MCF 10A (cell line): ENCODE data around the gene CD74. TPM values are rescaled to one million over a fixed set of nuclear protein-coding genes. Genes with fewer than 3 reads are reported as not detected.

Source experiments
- BruUV-seq: library from RNA; stranded (reverse); fragments of 400-500 nt; replicated peaks from 2 replicates; lab custom pipeline; 2021; lab: Mats Ljungman, UMichigan
- CTCF ChIA-PET: fragments of 300-600 bp; sonication (Branson Sonifier 250); formaldehyde crosslinking; extraction: SDS; loops from one replicate; lab custom pipeline; 2021; ENCODE audit warnings: antibody characterized with exemption, inconsistent platforms; lab: Yijun Ruan, JAX
- POLR2A ChIA-PET: fragments of 300-600, 350-650 bp; sonication (Branson Sonifier 250); formaldehyde crosslinking; extraction: SDS; loops from one replicate; lab custom pipeline; 2020; ENCODE audit warnings: antibody characterized with exemption, inconsistent platforms; lab: Yijun Ruan, JAX
- DNase-seq: peaks from one replicate; pipeline ENCODE4 v3.0.0-alpha.2; 2018; ENCODE audit not compliant: unreplicated experiment
- H3K27ac Mint-ChIP-seq: one replicate; pipeline ENCODE4 v1.8.0; 2022; ENCODE audit warnings: mild to moderate bottlenecking, low read depth, mixed read lengths; ENCODE audit not compliant: unreplicated experiment
- H3K27me3 Mint-ChIP-seq: one replicate; pipeline ENCODE4 v1.8.0; 2022; ENCODE audit warnings: mixed read lengths; ENCODE audit not compliant: insufficient read depth, unreplicated experiment
- H3K36me3 Mint-ChIP-seq: one replicate; pipeline ENCODE4 v1.8.0; 2022; ENCODE audit warnings: mild to moderate bottlenecking, moderate library complexity, mixed read lengths; ENCODE audit not compliant: insufficient read depth, unreplicated experiment
- H3K4me1 Mint-ChIP-seq: one replicate; pipeline ENCODE4 v1.8.0; 2022; ENCODE audit warnings: mixed read lengths; ENCODE audit not compliant: insufficient read depth, unreplicated experiment
- H3K4me3 Mint-ChIP-seq: one replicate; pipeline ENCODE4 v1.8.0; 2022; ENCODE audit warnings: mild to moderate bottlenecking, moderate library complexity, mixed read lengths; ENCODE audit not compliant: unreplicated experiment
- H3K9me3 Mint-ChIP-seq: one replicate; pipeline ENCODE4 v1.8.0; 2022; ENCODE audit warnings: mixed read lengths; ENCODE audit not compliant: unreplicated experiment
- CTCF ChIP-seq: fragments of 200-600 bp; IDR thresholded peaks from one replicate; pipeline ENCODE4 v1.8.0; 2022; ENCODE audit warnings: antibody characterized with exemption, mild to moderate bottlenecking; ENCODE audit not compliant: unreplicated experiment
- intact Hi-C: fragments of 100-400 bp; cut with micrococcal nuclease; formaldehyde crosslinking; loops from 2 replicates; pipeline ENCODE4 v1.14.1; 2022
- total RNA-seq: library from RNA; stranded (reverse); gene quantifications from 2 replicates; pipeline ENCODE4 v1.2.3, GENCODE V29; 2022

Gene CD74
- total RNA-seq, 1 experiment from 2014 or later = not detected

DNA sequence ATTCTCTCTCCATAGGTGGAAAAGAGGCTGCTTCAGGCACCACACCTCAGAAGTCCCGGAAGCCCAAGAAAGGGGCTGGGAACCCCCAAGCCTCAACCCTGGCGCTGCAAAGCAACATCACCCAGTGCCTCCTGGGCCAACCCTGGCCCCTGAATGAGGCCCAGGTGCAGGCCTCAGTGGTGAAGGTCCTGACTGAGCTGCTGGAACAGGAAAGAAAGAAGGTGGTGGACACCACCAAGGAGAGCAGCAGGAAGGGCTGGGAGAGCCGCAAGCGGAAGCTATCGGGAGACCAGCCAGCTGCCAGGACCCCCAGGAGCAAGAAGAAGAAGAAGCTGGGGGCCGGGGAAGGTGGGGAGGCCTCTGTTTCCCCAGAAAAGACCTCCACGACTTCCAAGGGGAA lies 16.4 kb downstream of the CD74 start:
- BruUV-seq = TSS peak; percentile 39
- no peaks in the 10 kb centered on the region for H3K27me3 Mint-ChIP-seq
- DNase-seq = no peak
- CTCF ChIA-PET = interaction anchor here (0.6 to 1.8 kb wide), 4 partner anchors 8 to 1564 kb away, joined by 3 to 12 read pairs (median 4); no protein-coding TSS in a partner anchor
- no peaks in the 10 kb centered on the region for H3K9me3 Mint-ChIP-seq
- POLR2A ChIA-PET = interaction anchor here (1.1 kb wide), 1 partner anchor 54 kb away, joined by 3 read pairs; the partner anchor contains the start of gene RPS14
- H3K27ac Mint-ChIP-seq = no peak overlapping the region
- H3K36me3 Mint-ChIP-seq = peaks cover 79% of the 10 kb centered on the region
- intact Hi-C loops = no loop called here
- TF ChIP-seq CTCF = no peak
- no peak overlapping the region for H3K4me3 Mint-ChIP-seq
- H3K4me1 Mint-ChIP-seq = no peaks in the 10 kb centered on the region

DNA sequence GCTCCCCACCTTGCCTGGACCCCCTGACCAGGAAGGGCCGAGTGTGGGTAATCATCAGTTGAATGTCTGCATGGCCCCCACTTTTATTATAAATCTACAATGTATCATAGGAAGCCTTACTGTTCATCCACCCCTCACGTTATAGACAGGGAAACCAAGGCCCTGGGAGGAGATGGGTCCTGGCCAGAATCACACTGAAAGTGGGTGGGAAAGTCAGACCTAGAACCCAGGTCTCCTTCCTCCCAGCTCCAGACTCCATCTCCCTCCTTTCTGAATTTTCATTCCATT lies 17.1 kb downstream of the CD74 start:
- Mint-ChIP-seq H3K4me1 (no peaks in the 10 kb centered on the region), H3K27ac (no peak overlapping the region), H3K36me3 (peaks cover 80% of the 10 kb centered on the region), H3K27me3 (no peaks in the 10 kb centered on the region), H3K9me3 (no peaks in the 10 kb centered on the region), H3K4me3 (no peak overlapping the region)
- ChIA-PET CTCF (interaction anchor here (0.6 to 1.0 kb wide), 4 partner anchors 28 to 1564 kb away, joined by 3 to 4 read pairs (median 3); no protein-coding TSS in a partner anchor), POLR2A (interaction anchor here (0.7 to 1.1 kb wide), 2 partner anchors 13 to 54 kb away, joined by 3 read pairs; partner anchors contain the start of gene RPS14)
- BruUV-seq = no TSS peak
- no peak for DNase-seq
- intact Hi-C loops = no loop called here
- no peak for TF ChIP-seq CTCF

- no peaks in the 10 kb centered on the region for H3K9me3 Mint-ChIP-seq
- no peak overlapping the region for H3K4me3 Mint-ChIP-seq
- no TSS peak for BruUV-seq
- ChIA-PET CTCF (interaction anchor here (0.5 to 1.1 kb wide), 8 partner anchors 9 to 1563 kb away, joined by 3 to 4 read pairs (median 3); no protein-coding TSS in a partner anchor), POLR2A (interaction anchor here (0.6 to 1.1 kb wide), 3 partner anchors 12 to 875 kb away, joined by 3 read pairs; partner anchors contain the start of gene RPS14)
- H3K36me3 Mint-ChIP-seq = peaks cover 83% of the 10 kb centered on the region
- intact Hi-C loops = no loop called here
- no peak overlapping the region for H3K27ac Mint-ChIP-seq
- no peaks in the 10 kb centered on the region for H3K27me3 Mint-ChIP-seq
- DNase-seq = no peak
- TF ChIP-seq CTCF = no peak
- no peaks in the 10 kb centered on the region for H3K4me1 Mint-ChIP-seq
Measured at GRCh38 chr5:150394912-150395687, 17.6 kb downstream of the CD74 start.

DNA sequence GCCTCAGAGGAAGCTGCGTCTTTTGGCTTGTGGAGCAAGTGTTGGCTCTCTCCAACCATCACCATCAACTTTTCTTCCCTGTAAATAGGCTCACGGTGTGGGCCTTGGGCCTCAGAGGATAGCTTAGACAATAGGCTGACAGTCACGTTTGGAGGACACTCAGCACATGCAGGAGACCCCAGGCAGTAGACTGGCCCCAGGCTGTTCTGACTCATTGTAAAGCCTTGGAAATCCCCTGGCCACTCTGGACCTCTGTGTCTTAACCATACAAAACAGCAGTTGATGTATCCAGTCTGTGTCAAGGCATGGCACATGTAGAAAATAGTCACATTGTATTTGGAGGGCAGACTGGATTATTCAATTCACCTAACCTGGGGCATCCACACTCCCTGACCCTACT lies 18.6 kb downstream of the CD74 start:
- CTCF ChIA-PET = interaction anchor here (0.5 to 1.1 kb wide), 5 partner anchors 16 to 634 kb away, joined by 3 read pairs; no protein-coding TSS in a partner anchor
- POLR2A ChIA-PET = interaction anchor here (0.6 kb wide), 1 partner anchor 876 kb away, joined by 3 read pairs; no protein-coding TSS in a partner anchor
- TF ChIP-seq CTCF = no peak
- H3K4me1 Mint-ChIP-seq = no peaks in the 10 kb centered on the region
- H3K27me3 Mint-ChIP-seq = no peaks in the 10 kb centered on the region
- no peak overlapping the region for H3K27ac Mint-ChIP-seq
- no peak overlapping the region for H3K4me3 Mint-ChIP-seq
- no peaks in the 10 kb centered on the region for H3K9me3 Mint-ChIP-seq
- peaks cover 85% of the 10 kb centered on the region for H3K36me3 Mint-ChIP-seq
- no peak for DNase-seq
- intact Hi-C loops = no loop called here
- BruUV-seq = no TSS peak
